Upper lobe of right lung (tissue), 1 donor: ENCODE data around the gene SLC35D1. TPM values are rescaled to one million over a fixed set of nuclear protein-coding genes. Genes with fewer than 3 reads are reported as not detected.

ENCODE experiments used
- ATAC-seq: fragments of 200-7000 bp; cut with Tn5 transposase; one replicate; pipeline ENCODE4 v1.9.1; 2020; ENCODE audit warnings: mild to moderate bottlenecking, moderate library complexity
- DNase-seq: peaks from one replicate; pipeline ENCODE4 v3.0.0-alpha.2; 2020
- H3K27ac ChIP-seq: fragments of 200-600 bp; one replicate; pipeline ENCODE4 v1.8.0; 2022
- H3K27me3 ChIP-seq: fragments of 200-600 bp; one replicate; pipeline ENCODE4 v1.8.0; 2022; ENCODE audit warnings: mild to moderate bottlenecking
- H3K36me3 ChIP-seq: fragments of 200-600 bp; one replicate; pipeline ENCODE4 v1.8.0; 2022
- H3K4me1 ChIP-seq: fragments of 200-600 bp; one replicate; pipeline ENCODE4 v1.8.0; 2022
- H3K4me3 ChIP-seq: fragments of 200-600 bp; one replicate; pipeline ENCODE4 v1.8.0; 2022; ENCODE audit warnings: mild to moderate bottlenecking
- H3K9me3 ChIP-seq: fragments of 200-600 bp; one replicate; pipeline ENCODE4 v1.8.0; 2022
- intact Hi-C: fragments of 100-400 bp; cut with DNase I; formaldehyde crosslinking; loops from one replicate; pipeline ENCODE4 v1.11.0; 2022
- long read RNA-seq: library from polyadenylated mRNA; unstranded; transcript quantifications from one replicate; pipeline ENCODE4 v2.0.0, GENCODE V29; 2021
- total RNA-seq: library from RNA; stranded (reverse); fragmentation: NEBNext Ultra II Directional; extraction: Animal tissue kit (Norgen Biotek cat#: 25700); gene quantifications from one replicate; pipeline ENCODE4 v1.2.1, GENCODE V29; 2021
- TF ChIP-seq, protein P1 (sequence below): fragments of 200-600 bp; IDR thresholded peaks from one replicate; pipeline ENCODE4 v1.8.0; 2022; ENCODE audit warnings: antibody characterized with exemption
- donor health status: DM: no; HTN: yes; CAD: no; lungs with severe emphysema.

The SLC35D1 gene
- 6.3 TPM for total RNA-seq
- long read RNA-seq, full-length matches to known transcripts = 1 of 3 reads
- long read RNA-seq, partial matches to known transcripts = 0 of 3 reads
- long read RNA-seq, other reads (novel, unspliced or antisense) = 2 of 3 reads

- peak; percentile 90 for DNase-seq
- H3K9me3 ChIP-seq = no peaks in the 10 kb centered on the region
- peak within 1 kb of the TSS; percentile 77 for H3K4me3 ChIP-seq
- intact Hi-C loops = no loop called here
- H3K27me3 ChIP-seq = no peaks in the 10 kb centered on the region
- peak; percentile 91 for ATAC-seq
- peaks cover 9% of the 10 kb centered on the region for H3K4me1 ChIP-seq
- peak within 1 kb of the TSS; percentile 96 for H3K27ac ChIP-seq
- peaks cover 6% of the 10 kb centered on the region for H3K36me3 ChIP-seq
- TF ChIP-seq, protein P1, sequence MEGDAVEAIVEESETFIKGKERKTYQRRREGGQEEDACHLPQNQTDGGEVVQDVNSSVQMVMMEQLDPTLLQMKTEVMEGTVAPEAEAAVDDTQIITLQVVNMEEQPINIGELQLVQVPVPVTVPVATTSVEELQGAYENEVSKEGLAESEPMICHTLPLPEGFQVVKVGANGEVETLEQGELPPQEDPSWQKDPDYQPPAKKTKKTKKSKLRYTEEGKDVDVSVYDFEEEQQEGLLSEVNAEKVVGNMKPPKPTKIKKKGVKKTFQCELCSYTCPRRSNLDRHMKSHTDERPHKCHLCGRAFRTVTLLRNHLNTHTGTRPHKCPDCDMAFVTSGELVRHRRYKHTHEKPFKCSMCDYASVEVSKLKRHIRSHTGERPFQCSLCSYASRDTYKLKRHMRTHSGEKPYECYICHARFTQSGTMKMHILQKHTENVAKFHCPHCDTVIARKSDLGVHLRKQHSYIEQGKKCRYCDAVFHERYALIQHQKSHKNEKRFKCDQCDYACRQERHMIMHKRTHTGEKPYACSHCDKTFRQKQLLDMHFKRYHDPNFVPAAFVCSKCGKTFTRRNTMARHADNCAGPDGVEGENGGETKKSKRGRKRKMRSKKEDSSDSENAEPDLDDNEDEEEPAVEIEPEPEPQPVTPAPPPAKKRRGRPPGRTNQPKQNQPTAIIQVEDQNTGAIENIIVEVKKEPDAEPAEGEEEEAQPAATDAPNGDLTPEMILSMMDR = no peak
These were observed at the start of gene SLC35D1 for GRCh38 chr1:67053785-67054772. Gene SLC35D1 (minus strand): TSS chr1:67054148. CDS start chr1:67054013, 135 bp downstream.

DNA sequence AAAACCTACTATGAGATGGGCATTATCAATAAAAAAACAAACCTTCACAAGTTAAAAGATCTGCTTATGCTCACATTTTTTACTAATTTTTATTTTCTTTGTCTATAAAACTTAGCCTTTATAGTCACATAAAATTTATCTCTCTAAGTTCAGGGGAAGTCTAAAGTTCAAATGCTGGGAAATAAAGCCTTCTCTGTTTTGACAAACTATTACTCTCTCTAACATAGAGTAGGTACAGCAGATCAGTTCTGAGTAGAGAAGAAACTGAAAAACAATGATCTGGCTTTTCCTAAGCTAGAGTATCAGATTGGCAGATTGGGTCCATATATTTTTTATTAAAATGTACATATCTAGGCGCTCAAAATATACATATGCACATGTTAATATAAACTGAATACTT, 49.6 kb upstream of the SLC35D1 start:
- Histone ChIP-seq H3K4me3 (no peak overlapping the region), H3K36me3 (no peaks in the 10 kb centered on the region), H3K4me1 (no peaks in the 10 kb centered on the region), H3K27me3 (no peaks in the 10 kb centered on the region), H3K9me3 (no peaks in the 10 kb centered on the region), H3K27ac (no peak overlapping the region)
- ATAC-seq (no peak), DNase-seq (no peak)
- TF ChIP-seq, protein P1 = no peak
- intact Hi-C loops = no loop called here

DNA sequence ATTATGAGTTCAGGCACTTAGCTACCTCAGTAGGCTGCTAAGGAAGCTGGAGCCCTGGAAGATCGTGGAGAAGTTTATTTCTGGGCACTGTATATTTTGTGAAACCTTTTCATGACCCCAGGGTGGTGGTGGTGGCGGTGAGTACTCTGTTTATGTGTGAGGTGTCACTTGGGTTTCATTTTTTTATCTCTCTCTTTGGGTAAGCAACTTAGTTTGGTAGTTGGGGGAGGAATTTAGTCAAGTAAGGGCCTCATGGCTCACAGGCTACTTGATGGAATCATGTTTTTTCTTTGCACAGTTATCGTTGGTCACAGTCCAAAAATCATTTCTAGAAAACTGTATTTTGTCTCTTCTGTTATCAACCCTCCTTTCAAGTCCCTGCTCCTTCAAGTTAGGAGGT, 46.9 kb upstream of the SLC35D1 start:
- no peak for ATAC-seq
- Histone ChIP-seq H3K4me3 (no peak overlapping the region), H3K4me1 (no peaks in the 10 kb centered on the region), H3K27me3 (no peaks in the 10 kb centered on the region), H3K36me3 (no peaks in the 10 kb centered on the region), H3K27ac (no peak overlapping the region), H3K9me3 (no peaks in the 10 kb centered on the region)
- TF ChIP-seq, protein P1 = no peak
- DNase-seq = no peak
- intact Hi-C loops = no loop called here

- TF ChIP-seq, protein P1 = no peak
- Histone ChIP-seq H3K4me1 (no peaks in the 10 kb centered on the region), H3K4me3 (no peak overlapping the region), H3K27me3 (no peaks in the 10 kb centered on the region), H3K9me3 (no peaks in the 10 kb centered on the region), H3K27ac (no peak overlapping the region), H3K36me3 (no peaks in the 10 kb centered on the region)
- DNase-seq (no peak), ATAC-seq (no peak)
- intact Hi-C loops = no loop called here
These were observed 43.4 kb upstream of the SLC35D1 start for GRCh38 chr1:67097305-67097704.

DNA sequence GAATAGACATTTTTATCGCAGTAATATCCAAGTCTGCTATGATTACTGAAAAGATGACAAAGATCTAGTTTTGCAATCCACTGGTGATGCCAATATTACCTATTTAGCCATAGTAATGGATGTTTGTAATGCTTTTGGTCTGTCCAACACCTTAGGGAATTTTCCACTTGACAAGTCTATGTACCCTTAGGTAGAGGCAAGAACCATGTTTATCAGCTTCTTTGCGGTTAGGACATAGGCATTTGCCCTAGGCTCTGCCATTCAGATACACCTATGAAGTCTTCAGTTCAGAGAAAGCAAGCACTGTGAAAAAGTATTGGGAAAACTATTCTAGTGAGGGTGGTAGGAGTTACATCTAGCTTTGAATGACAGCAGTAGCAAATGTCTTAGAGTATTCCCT, 40.2 kb upstream of the SLC35D1 start:
- Histone ChIP-seq H3K27me3 (no peaks in the 10 kb centered on the region), H3K9me3 (no peaks in the 10 kb centered on the region), H3K4me3 (no peak overlapping the region), H3K27ac (no peak overlapping the region), H3K36me3 (no peaks in the 10 kb centered on the region), H3K4me1 (no peaks in the 10 kb centered on the region)
- DNase-seq (no peak), ATAC-seq (no peak)
- TF ChIP-seq, protein P1 = no peak
- intact Hi-C loops = no loop called here
